ENCODE data around the gene PPP1R16B.

- no peak for TF ChIP-seq EZH2 (IDR thresholded peaks at IDR 0.05)
- no peak for TF ChIP-seq POLR2AphosphoS5 (IDR thresholded peaks at IDR 0.05; ENCODE audit: borderline replicate concordance, low read depth, low read length)
- no peak for TF ChIP-seq FOXP2 (optimal IDR thresholded peaks at IDR 0.05; ENCODE audit: control extremely low read depth, extremely low read length, insufficient read depth)
Observed at GRCh38 chr20:38798266-38798665, 7.2 kb upstream of the PPP1R16B start.

All from SK-N-MC (cell line).